KMS-11 (cell line): ENCODE measurements around the gene RBP5.

Experiments used
- H2AFZ ChIP-seq: fragments of 200-600 bp; sonication (generic); 2 replicates; pipeline ENCODE4 v1.6.1; 2016; ENCODE audit warnings: antibody characterized with exemption, mixed run types, low read depth
- H3K27ac ChIP-seq: fragments of 200-600 bp; sonication (generic); 2 replicates; pipeline ENCODE4 v1.6.1; 2016; ENCODE audit warnings: mild to moderate bottlenecking, mixed run types
- H3K27me3 ChIP-seq: fragments of 200-600 bp; sonication (generic); 2 replicates; pipeline ENCODE4 v1.6.1; 2017; ENCODE audit warnings: mild to moderate bottlenecking, low read depth, mixed run types, moderate library complexity; ENCODE audit not compliant: insufficient read depth
- H3K36me3 ChIP-seq: fragments of 200-600 bp; sonication (generic); 2 replicates; pipeline ENCODE4 v1.6.1; 2017; ENCODE audit warnings: mild to moderate bottlenecking, mixed run types; ENCODE audit not compliant: insufficient read depth
- H3K4me1 ChIP-seq: fragments of 200-600 bp; sonication (generic); 2 replicates; pipeline ENCODE4 v1.6.1; 2016; ENCODE audit warnings: mild to moderate bottlenecking, low read depth, mixed run types; ENCODE audit not compliant: poor library complexity, severe bottlenecking
- H3K4me2 ChIP-seq: fragments of 200-600 bp; sonication (generic); 2 replicates; pipeline ENCODE4 v1.7.0; 2016; ENCODE audit warnings: mild to moderate bottlenecking, mixed run types
- H3K4me3 ChIP-seq: fragments of 200-600 bp; sonication (generic); IDR thresholded peaks from 2 replicates; pipeline ENCODE4 v1.6.1; 2017; ENCODE audit warnings: low read depth, low read length, mixed read lengths; ENCODE audit not compliant: insufficient read depth
- H3K79me2 ChIP-seq: fragments of 200-600 bp; sonication (generic); 2 replicates; pipeline ENCODE4 v1.6.1; 2016; ENCODE audit warnings: low read depth, mixed run types; ENCODE audit not compliant: insufficient read depth
- H3K9ac ChIP-seq: fragments of 200-600 bp; sonication (generic); 2 replicates; pipeline ENCODE4 v1.6.1; 2016; ENCODE audit warnings: mild to moderate bottlenecking, mixed run types
- H4K20me1 ChIP-seq: fragments of 200-600 bp; sonication (generic); 2 replicates; pipeline ENCODE4 v1.6.1; 2016; ENCODE audit warnings: mild to moderate bottlenecking, mixed run types; ENCODE audit not compliant: insufficient read depth
- CTCF ChIP-seq: fragments of 200-600 bp; sonication (generic); conservative IDR thresholded peaks from 2 replicates; pipeline ENCODE4 v1.6.1; 2017; ENCODE audit warnings: low read depth, mild to moderate bottlenecking, antibody characterized with exemption, low read length, moderate library complexity, mixed read lengths

Gene RBP5

DNA sequence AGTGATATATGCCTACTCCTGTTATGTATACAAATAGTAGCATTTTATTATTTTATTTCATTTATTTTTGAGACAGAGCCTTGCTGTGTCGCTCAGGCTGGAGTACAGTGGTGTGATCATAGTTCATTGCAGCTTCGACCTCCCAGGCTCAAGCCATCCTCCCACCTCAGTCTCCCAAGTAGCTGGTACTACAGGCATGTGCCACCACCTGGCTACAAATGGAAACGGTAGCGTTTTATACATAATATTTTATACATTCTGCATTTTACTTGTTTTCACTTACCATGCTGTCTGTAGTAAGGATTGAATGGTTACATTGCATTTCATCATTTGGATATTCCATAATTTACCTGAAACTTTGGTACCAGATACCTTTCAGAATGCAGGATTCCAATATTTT is 50.5 kb downstream of the RBP5 start:
- no peak for TF ChIP-seq CTCF
- Histone ChIP-seq H3K4me3 (no peak overlapping the region), H3K79me2 (no peaks in the 10 kb centered on the region), H3K27me3 (no peaks in the 10 kb centered on the region), H3K27ac (no peak overlapping the region), H3K4me1 (no peaks in the 10 kb centered on the region), H4K20me1 (no peaks in the 10 kb centered on the region), H2AFZ (no peak overlapping the region), H3K4me2 (no peak overlapping the region), H3K36me3 (no peaks in the 10 kb centered on the region), H3K9ac (no peak overlapping the region)

DNA sequence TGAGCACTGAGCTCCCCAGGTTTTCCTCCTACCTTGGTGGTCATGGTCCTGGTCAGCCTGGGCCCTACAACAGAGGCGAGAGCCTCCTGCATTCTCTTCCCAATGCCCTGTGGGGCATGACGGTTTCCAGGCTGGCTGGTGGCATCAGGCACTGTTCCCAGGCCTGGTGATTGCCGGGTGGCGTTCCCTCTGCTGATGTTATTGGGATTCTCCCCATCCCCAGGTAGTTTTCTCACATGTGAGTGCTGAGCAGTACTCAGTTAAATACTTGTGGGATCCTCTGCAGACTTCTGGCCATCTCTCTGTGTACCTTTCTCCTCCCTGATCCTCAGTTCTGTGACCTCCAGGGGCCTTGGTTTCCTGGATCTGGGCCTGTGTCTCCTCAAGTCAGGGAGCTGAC is 52.2 kb downstream of the RBP5 start:
- no peak overlapping the region for H3K27ac ChIP-seq
- no peaks in the 10 kb centered on the region for H4K20me1 ChIP-seq

DNA sequence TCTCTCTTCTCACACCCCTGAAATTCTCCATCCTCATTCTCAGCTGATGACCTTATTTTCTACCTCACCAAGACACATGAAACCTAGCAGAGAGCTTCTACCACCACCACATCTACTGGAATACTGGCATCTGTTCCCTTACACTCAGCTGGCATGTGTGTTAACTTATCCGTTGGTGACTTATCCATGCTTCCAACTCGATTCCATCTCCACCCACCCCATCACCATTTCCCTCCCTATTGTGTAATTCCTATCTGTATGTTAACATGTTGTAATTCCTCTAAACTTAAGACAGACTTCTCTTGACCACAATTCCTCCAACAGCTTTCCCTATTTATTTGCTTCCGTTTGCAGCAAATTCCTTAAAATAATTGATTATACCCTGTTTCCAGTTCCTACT is 52.8 kb downstream of the RBP5 start:
- Histone ChIP-seq H3K4me3 (no peak overlapping the region), H3K27me3 (no peaks in the 10 kb centered on the region), H2AFZ (no peak overlapping the region), H3K79me2 (no peaks in the 10 kb centered on the region), H3K4me2 (no peak overlapping the region), H3K36me3 (no peaks in the 10 kb centered on the region), H3K9ac (no peak overlapping the region), H3K4me1 (no peaks in the 10 kb centered on the region), H3K27ac (no peak overlapping the region), H4K20me1 (no peaks in the 10 kb centered on the region)
- TF ChIP-seq CTCF = no peak

More for the DNA sequence above, 52.2 kb downstream of the RBP5 start:
- H3K27me3 ChIP-seq = no peaks in the 10 kb centered on the region
- no peak for TF ChIP-seq CTCF
- no peak overlapping the region for H3K4me3 ChIP-seq
- no peak overlapping the region for H2AFZ ChIP-seq
- H3K36me3 ChIP-seq = no peaks in the 10 kb centered on the region
- H3K9ac ChIP-seq = no peak overlapping the region
- H3K79me2 ChIP-seq = no peaks in the 10 kb centered on the region
- H3K4me1 ChIP-seq = no peaks in the 10 kb centered on the region
- no peak overlapping the region for H3K4me2 ChIP-seq

GRCh38 chr12:7075518-7075917 is 53.2 kb downstream of the RBP5 start:
- Histone ChIP-seq H3K4me1 (no peaks in the 10 kb centered on the region), H3K36me3 (no peaks in the 10 kb centered on the region), H2AFZ (no peak overlapping the region), H3K27me3 (no peaks in the 10 kb centered on the region), H4K20me1 (no peaks in the 10 kb centered on the region), H3K27ac (no peak overlapping the region), H3K79me2 (no peaks in the 10 kb centered on the region), H3K9ac (no peak overlapping the region), H3K4me2 (no peak overlapping the region), H3K4me3 (no peak overlapping the region)
- no peak for TF ChIP-seq CTCF

- Histone ChIP-seq H3K27me3 (no peaks in the 10 kb centered on the region), H3K79me2 (no peaks in the 10 kb centered on the region), H4K20me1 (no peaks in the 10 kb centered on the region), H3K4me3 (no peak overlapping the region), H3K36me3 (no peaks in the 10 kb centered on the region), H3K4me2 (no peak overlapping the region), H3K27ac (no peak overlapping the region), H3K4me1 (no peaks in the 10 kb centered on the region), H2AFZ (no peak overlapping the region), H3K9ac (no peak overlapping the region)
- no peak for TF ChIP-seq CTCF
These were observed 54.7 kb downstream of the RBP5 start for GRCh38 chr12:7073946-7074345.
